Head of caudate nucleus (tissue), 42 donors: ENCODE measurements around the gene IFIT2.
"Not testable (repeated sequence)": the region's sequence is repeated elsewhere in the genome, so short reads cannot be mapped to it uniquely, and the experiment has no call there.

ENCODE experiments used
- DNase-seq, 42 donors: peaks; one replicate each; pipeline versions ENCODE4 v3.0.0 to v3.0.0-alpha.2; 2020 to 2021; ENCODE audit warnings: mixed read lengths in 7 of 42
- intact Hi-C: fragments of 100-400 bp; cut with DNase I; formaldehyde crosslinking; loops from one replicate; pipeline ENCODE4 v1.15.0; 2022

Gene IFIT2

GRCh38 chr10:89278034-89278535 is 23.8 kb upstream of the IFIT2 start:
- DNase-seq, result peak in 4 of 42 donors; percentile 31 to 71 (median 51)
- intact Hi-C loops, result no loop called here

- DNase-seq, result no peak
- intact Hi-C loops, result no loop called here
Measured at GRCh38 chr10:89278900-89279392, 22.9 kb upstream of the IFIT2 start.

- no peak for DNase-seq
- intact Hi-C loops, result no loop called here
Measured at GRCh38 chr10:89279421-89279869, 22.4 kb upstream of the IFIT2 start.

- no peak for DNase-seq
- intact Hi-C loops, result no loop called here
Measured at GRCh38 chr10:89280508-89280907, 21.3 kb upstream of the IFIT2 start.

- DNase-seq, result no peak
- intact Hi-C loops, result no loop called here
Measured at GRCh38 chr10:89281606-89282395, 20.0 kb upstream of the IFIT2 start.

GRCh38 chr10:89283025-89283935 is 18.6 kb upstream of the IFIT2 start:
- intact Hi-C loops, result no loop called here

GRCh38 chr10:89283936-89284475 is 17.8 kb upstream of the IFIT2 start:
- intact Hi-C loops, result no loop called here
- DNase-seq, result peak in 22 of 42 donors; percentile 14 to 75 (median 44)

More at GRCh38 chr10:89283025-89283935, 18.6 kb upstream of the IFIT2 start:
- no peak for DNase-seq

- intact Hi-C loops, DNase-seq: not testable (repeated sequence)
Measured at GRCh38 chr10:89284711-89285110, 17.1 kb upstream of the IFIT2 start.

- intact Hi-C loops, DNase-seq: not testable (repeated sequence)
Measured at GRCh38 chr10:89285303-89285702, 16.5 kb upstream of the IFIT2 start.

- DNase-seq, result no peak
- intact Hi-C loops, result no loop called here
Measured at GRCh38 chr10:89294721-89295239, 7.1 kb upstream of the IFIT2 start.

- intact Hi-C loops, result no loop called here
- DNase-seq, result no peak
Measured at GRCh38 chr10:89295597-89295996, 6.2 kb upstream of the IFIT2 start.

- peak in 3 of 42 donors; percentile 28 to 31 (median 30) for DNase-seq
- intact Hi-C loops, result no loop called here
Measured at GRCh38 chr10:89296220-89296648, 5.6 kb upstream of the IFIT2 start.

GRCh38 chr10:89297356-89297755 is 4.5 kb upstream of the IFIT2 start:
- no peak for DNase-seq
- intact Hi-C loops, result no loop called here

- no peak for DNase-seq
- intact Hi-C loops, result no loop called here
Measured at GRCh38 chr10:89297791-89298190, 4.1 kb upstream of the IFIT2 start.

- DNase-seq, result no peak
- intact Hi-C loops, result no loop called here
Measured at GRCh38 chr10:89299031-89299430, 2.8 kb upstream of the IFIT2 start.

- intact Hi-C loops, result no loop called here
- DNase-seq, result peak in 10 of 42 donors; percentile 12 to 70 (median 30)
Measured at GRCh38 chr10:89301232-89301631, 614 bp upstream of the IFIT2 start.

- intact Hi-C loops, result no loop called here
- peak in 1 of 42 donors; percentile 19 for DNase-seq
Measured at GRCh38 chr10:89302625-89303024, 779 bp downstream of the IFIT2 start.

- DNase-seq, result no peak
Measured at GRCh38 chr10:89303161-89303560, 1.3 kb downstream of the IFIT2 start.

GRCh38 chr10:89304026-89304425 is 2.2 kb downstream of the IFIT2 start:
- intact Hi-C loops, result no loop called here

More at GRCh38 chr10:89303161-89303560, 1.3 kb downstream of the IFIT2 start:
- intact Hi-C loops, result no loop called here

More at GRCh38 chr10:89304026-89304425, 2.2 kb downstream of the IFIT2 start:
- peak in 1 of 42 donors; percentile 40 for DNase-seq
